ENCODE data around the gene MEST.
"Not testable (repeated sequence)": the region's sequence is repeated elsewhere in the genome, so short reads cannot be mapped to it uniquely, and the experiment has no call there.

DNA sequence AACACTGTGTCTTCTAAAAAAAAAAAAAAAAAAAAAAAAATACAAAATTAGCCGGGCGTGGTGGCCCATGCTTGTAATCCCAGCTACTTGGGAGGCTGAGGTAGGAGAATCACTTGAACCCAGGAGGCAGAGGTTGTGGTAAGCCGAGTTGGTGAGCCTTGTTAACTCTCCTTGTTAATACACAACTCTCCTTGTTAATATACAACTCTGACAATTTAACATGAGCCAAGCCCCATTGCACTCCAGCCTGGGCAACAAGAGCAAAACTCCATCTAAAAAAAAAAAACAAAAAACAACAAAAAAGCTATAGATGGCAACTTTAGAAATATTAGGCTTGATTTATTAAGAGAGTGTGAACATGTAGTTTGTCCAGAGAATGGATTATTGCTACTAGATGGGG is 20.2 kb downstream of the MEST start:
- not testable (repeated sequence) for TF ChIP-seq POLR2AphosphoS5, POLR2A, POU2F2, TAF1, SPI1 (IDR thresholded peaks at IDR 0.05; ENCODE audit: low read depth, low read length)

All from GM12891 (cell line).